Neural crest cell (in vitro differentiated cells): ENCODE data around the gene CDYL. TPM values are rescaled to one million over a fixed set of nuclear protein-coding genes. Genes with fewer than 3 reads are reported as not detected.

Experiments used
- DNase-seq: peaks from one replicate; pipeline ENCODE4 v3.0.0; 2021; ENCODE audit warnings: low read depth, mixed read lengths, low spot score
- H3K27ac Mint-ChIP-seq: one replicate; pipeline ENCODE4 v1.8.0; 2021; ENCODE audit warnings: mild to moderate bottlenecking, mixed read lengths; ENCODE audit not compliant: unreplicated experiment
- H3K27me3 Mint-ChIP-seq: 2 replicates; pipeline ENCODE4 v1.8.0; 2021; ENCODE audit warnings: low read depth, mild to moderate bottlenecking, mixed read lengths
- H3K36me3 Mint-ChIP-seq: 2 replicates; pipeline ENCODE4 v1.8.0; 2021; ENCODE audit warnings: low read depth, mild to moderate bottlenecking, mixed read lengths
- H3K4me1 Mint-ChIP-seq: 2 replicates; pipeline ENCODE4 v1.8.0; 2021; ENCODE audit warnings: mixed read lengths
- H3K4me3 Mint-ChIP-seq: one replicate; pipeline ENCODE4 v1.8.0; 2021; ENCODE audit warnings: mild to moderate bottlenecking, mixed read lengths
- H3K9me3 Mint-ChIP-seq: 2 replicates; pipeline ENCODE4 v1.8.0; 2021; ENCODE audit warnings: mixed read lengths
- CTCF ChIP-seq: fragments of 200-600 bp; sonication (generic); conservative IDR thresholded peaks from 2 replicates; pipeline ENCODE4 v1.5.0; 2021; ENCODE audit warnings: antibody characterized with exemption, mild to moderate bottlenecking
- total RNA-seq: library from RNA; stranded (reverse); gene quantifications from 2 replicates; pipeline ENCODE4 v1.2.1, GENCODE V29; 2021

CDYL gene
- total RNA-seq, 1 donor from 2014 or later, result 54.2 TPM

- TF ChIP-seq CTCF, result peak; percentile 78
- Mint-ChIP-seq H3K36me3 (no peaks in the 10 kb centered on the region), H3K27ac (peak overlapping the region; percentile 79), H3K27me3 (no peaks in the 10 kb centered on the region), H3K4me1 (peaks cover 49% of the 10 kb centered on the region), H3K9me3 (no peaks in the 10 kb centered on the region), H3K4me3 (peak overlapping the region; percentile 8)
- DNase-seq, result no peak
These were observed 160.5 kb downstream of the CDYL start for GRCh38 chr6:4936681-4937041.

GRCh38 chr6:4937414-4937813, 161.2 kb downstream of the CDYL start:
- H3K27ac Mint-ChIP-seq, result no peak overlapping the region
- no peak for TF ChIP-seq CTCF
- no peaks in the 10 kb centered on the region for H3K36me3 Mint-ChIP-seq
- H3K9me3 Mint-ChIP-seq, result no peaks in the 10 kb centered on the region
- H3K4me3 Mint-ChIP-seq, result no peak overlapping the region
- no peak for DNase-seq
- no peaks in the 10 kb centered on the region for H3K27me3 Mint-ChIP-seq
- peaks cover 54% of the 10 kb centered on the region for H3K4me1 Mint-ChIP-seq

GRCh38 chr6:4939241-4939640, 163.0 kb downstream of the CDYL start:
- Mint-ChIP-seq H3K9me3 (no peaks in the 10 kb centered on the region), H3K4me3 (no peak overlapping the region), H3K27me3 (no peaks in the 10 kb centered on the region), H3K4me1 (peaks cover 55% of the 10 kb centered on the region), H3K27ac (no peak overlapping the region), H3K36me3 (peaks cover 3% of the 10 kb centered on the region)
- TF ChIP-seq CTCF, result no peak
- DNase-seq, result no peak

- no peak overlapping the region for H3K4me3 Mint-ChIP-seq
- peaks cover 55% of the 10 kb centered on the region for H3K4me1 Mint-ChIP-seq
- H3K9me3 Mint-ChIP-seq, result no peaks in the 10 kb centered on the region
- no peak for TF ChIP-seq CTCF
- no peaks in the 10 kb centered on the region for H3K27me3 Mint-ChIP-seq
- peaks cover 3% of the 10 kb centered on the region for H3K36me3 Mint-ChIP-seq
- H3K27ac Mint-ChIP-seq, result no peak overlapping the region
- no peak for DNase-seq
These were observed 164.2 kb downstream of the CDYL start for GRCh38 chr6:4940416-4940815.

GRCh38 chr6:4941782-4942672, 165.8 kb downstream of the CDYL start:
- H3K27ac Mint-ChIP-seq, result peak overlapping the region; percentile 9
- H3K9me3 Mint-ChIP-seq, result no peaks in the 10 kb centered on the region
- H3K4me1 Mint-ChIP-seq, result peaks cover 42% of the 10 kb centered on the region
- no peak for DNase-seq
- H3K4me3 Mint-ChIP-seq, result no peak overlapping the region
- H3K27me3 Mint-ChIP-seq, result no peaks in the 10 kb centered on the region
- peaks cover 3% of the 10 kb centered on the region for H3K36me3 Mint-ChIP-seq
- no peak for TF ChIP-seq CTCF
